Neural progenitor cell (in vitro differentiated cells): ENCODE measurements around the gene NAPA.

Experiments used
- CTCF ChIP-seq: fragments of 200-600 bp; sonication (generic); IDR thresholded peaks from 2 replicates; pipeline ENCODE4 v1.5.1; 2017; ENCODE audit warnings: antibody characterized with exemption, mild to moderate bottlenecking
- EZH2 ChIP-seq: fragments of 200-600 bp; sonication (generic); IDR thresholded peaks from 2 replicates; pipeline ENCODE4 v1.6.1; 2017; ENCODE audit warnings: antibody characterized with exemption, mild to moderate bottlenecking, moderate library complexity
- EZH2phosphoT487 ChIP-seq: fragments of 200-600 bp; sonication (generic); IDR thresholded peaks from 2 replicates; pipeline ENCODE4 v1.6.1; 2017; ENCODE audit warnings: antibody characterized with exemption

- TF ChIP-seq EZH2phosphoT487 (no peak), CTCF (no peak), EZH2 (no peak)
These were observed 4.9 kb downstream of the NAPA start for GRCh38 chr19:47509973-47510372.
